ENCODE data around the gene PCSK1.

PCSK1 gene

DNA sequence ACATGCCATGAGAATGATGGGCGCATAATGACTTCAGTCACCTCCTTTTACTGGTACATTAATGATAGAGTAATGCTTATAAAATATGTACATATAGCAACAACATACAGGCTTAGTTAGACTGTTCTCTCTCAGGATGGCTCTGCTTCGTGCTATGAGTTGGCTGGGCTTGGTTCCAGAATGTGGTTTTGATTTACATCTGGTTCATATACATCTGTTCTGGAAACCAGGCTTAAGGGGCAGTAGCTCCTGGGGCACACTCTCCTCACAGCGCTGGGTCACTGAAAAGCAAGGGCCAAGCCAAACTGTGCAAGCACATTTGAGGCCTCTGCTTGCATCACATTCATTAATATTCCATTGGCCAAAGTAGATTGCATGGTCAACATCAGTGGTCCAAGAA, 44.9 kb downstream of the PCSK1 start:
- DNase-seq (ENCODE audit: low read depth) = peak; percentile 20
- TF ChIP-seq, protein P1, sequence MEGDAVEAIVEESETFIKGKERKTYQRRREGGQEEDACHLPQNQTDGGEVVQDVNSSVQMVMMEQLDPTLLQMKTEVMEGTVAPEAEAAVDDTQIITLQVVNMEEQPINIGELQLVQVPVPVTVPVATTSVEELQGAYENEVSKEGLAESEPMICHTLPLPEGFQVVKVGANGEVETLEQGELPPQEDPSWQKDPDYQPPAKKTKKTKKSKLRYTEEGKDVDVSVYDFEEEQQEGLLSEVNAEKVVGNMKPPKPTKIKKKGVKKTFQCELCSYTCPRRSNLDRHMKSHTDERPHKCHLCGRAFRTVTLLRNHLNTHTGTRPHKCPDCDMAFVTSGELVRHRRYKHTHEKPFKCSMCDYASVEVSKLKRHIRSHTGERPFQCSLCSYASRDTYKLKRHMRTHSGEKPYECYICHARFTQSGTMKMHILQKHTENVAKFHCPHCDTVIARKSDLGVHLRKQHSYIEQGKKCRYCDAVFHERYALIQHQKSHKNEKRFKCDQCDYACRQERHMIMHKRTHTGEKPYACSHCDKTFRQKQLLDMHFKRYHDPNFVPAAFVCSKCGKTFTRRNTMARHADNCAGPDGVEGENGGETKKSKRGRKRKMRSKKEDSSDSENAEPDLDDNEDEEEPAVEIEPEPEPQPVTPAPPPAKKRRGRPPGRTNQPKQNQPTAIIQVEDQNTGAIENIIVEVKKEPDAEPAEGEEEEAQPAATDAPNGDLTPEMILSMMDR (IDR thresholded peaks at IDR 0.05; ENCODE audit: low read length, missing control alignments) = no peak
- no peak overlapping the region for H3K4me3 ChIP-seq (replicated peaks; ENCODE audit: low read depth, low read length)

DNA sequence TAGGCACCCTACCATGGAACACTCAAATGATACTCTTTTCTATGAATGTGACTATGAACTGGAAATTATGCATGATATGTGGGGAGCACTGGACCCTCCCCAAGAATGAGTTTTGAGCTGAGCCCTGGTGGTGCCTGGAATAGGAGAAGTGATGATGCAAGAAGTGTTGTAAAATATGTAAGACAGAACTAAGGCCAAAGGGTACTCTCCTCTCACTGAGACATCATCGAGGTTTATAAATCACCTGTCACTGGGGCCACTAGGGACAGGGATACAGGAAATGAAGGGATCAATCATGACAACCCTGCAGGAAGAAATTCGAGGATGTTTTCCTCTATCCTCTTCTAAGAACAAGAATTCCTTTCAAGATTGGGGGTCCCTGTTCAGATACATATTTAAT, 45.4 kb downstream of the PCSK1 start:
- H3K4me3 ChIP-seq (replicated peaks; ENCODE audit: low read depth, low read length) = no peak overlapping the region
- no peak for DNase-seq (ENCODE audit: low read depth)
- TF ChIP-seq, protein P1 (IDR thresholded peaks at IDR 0.05; ENCODE audit: low read length, missing control alignments) = no peak

DNA sequence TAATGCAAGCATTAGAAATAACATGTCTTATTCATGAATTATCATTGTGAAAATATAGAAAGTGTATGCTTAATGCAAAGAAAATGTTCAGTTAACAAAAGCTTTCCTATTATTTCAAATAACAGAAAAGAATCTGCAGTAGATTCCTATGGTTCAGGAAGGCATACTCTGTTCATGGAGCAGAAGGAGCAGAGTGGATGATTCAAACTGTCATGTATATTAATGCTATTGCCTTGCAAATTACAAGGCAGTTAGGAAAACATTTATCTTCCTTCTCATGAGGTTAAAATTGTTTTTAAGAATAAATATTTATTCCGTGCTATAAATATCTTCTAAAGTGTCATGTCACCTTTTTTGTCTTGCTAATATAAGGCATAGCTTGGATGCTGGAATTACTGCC, 47.5 kb downstream of the PCSK1 start:
- TF ChIP-seq, protein P1 (IDR thresholded peaks at IDR 0.05; ENCODE audit: low read length, missing control alignments) = no peak
- no peak overlapping the region for H3K4me3 ChIP-seq (replicated peaks; ENCODE audit: low read depth, low read length)
- DNase-seq (ENCODE audit: low read depth) = no peak

DNA sequence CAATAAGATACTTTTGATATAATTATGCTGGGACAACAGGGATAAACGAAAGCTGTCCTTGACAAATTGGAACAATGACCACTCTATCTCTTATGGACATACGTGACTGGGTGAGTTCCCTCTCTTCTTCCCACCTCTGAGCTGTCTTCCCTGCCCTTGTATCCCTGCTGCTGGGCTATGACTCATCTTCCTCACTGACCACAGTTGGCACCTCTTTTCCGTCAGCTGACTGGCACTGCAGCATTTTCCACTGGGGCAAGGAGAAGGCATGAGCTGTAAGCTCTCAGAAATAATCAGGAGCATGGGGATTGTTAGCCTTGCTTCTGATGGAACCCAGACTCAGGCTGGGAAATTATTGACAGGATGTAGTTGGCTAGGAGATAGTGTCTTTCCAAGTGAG, 48.7 kb downstream of the PCSK1 start:
- no peak overlapping the region for H3K4me3 ChIP-seq (replicated peaks; ENCODE audit: low read depth, low read length)
- TF ChIP-seq, protein P1 (IDR thresholded peaks at IDR 0.05; ENCODE audit: low read length, missing control alignments) = no peak
- DNase-seq (ENCODE audit: low read depth) = peak; percentile 69

DNA sequence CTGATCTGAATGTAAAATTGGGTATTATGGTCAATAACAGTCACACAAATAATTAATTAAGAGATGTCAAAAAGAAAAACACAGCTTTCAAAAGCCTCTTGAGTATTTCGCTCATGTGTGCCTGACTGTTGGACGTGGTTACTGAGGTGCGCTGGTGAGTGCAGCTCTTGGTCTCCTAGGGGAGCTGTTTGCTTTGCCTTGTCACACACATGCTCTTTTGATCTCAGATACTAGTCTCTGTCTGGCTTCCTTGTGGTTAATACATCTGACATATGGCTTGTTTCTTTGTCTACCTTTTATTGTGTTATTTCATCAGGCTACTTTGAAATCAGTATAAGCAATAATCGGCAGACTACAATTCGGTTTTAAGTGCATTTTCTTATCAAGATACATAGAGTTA, 51.5 kb downstream of the PCSK1 start:
- TF ChIP-seq, protein P1 (IDR thresholded peaks at IDR 0.05; ENCODE audit: low read length, missing control alignments) = no peak
- no peak for DNase-seq (ENCODE audit: low read depth)
- H3K4me3 ChIP-seq (replicated peaks; ENCODE audit: low read depth, low read length) = no peak overlapping the region

DNA sequence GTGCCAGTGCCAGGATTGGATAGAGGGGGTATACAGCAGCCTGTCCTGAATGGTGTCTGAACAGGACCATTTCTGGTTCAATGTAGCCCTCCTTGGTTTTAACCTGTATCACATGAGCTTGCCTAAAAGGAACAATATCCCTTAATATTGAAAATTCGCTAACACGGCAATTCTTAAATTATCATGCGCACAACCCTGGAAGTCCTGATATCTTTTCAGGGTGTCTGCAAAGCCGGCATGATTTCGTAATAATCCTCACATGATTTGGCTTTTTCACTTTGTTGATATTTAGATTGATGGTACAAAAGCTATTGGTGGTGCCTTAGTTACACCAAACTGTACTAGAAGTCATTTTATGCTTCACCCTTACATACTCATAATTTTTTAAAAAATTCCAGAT, 53.2 kb downstream of the PCSK1 start:
- DNase-seq (ENCODE audit: low read depth) = no peak
- TF ChIP-seq, protein P1 (IDR thresholded peaks at IDR 0.05; ENCODE audit: low read length, missing control alignments) = no peak
- H3K4me3 ChIP-seq (replicated peaks; ENCODE audit: low read depth, low read length) = no peak overlapping the region

DNA sequence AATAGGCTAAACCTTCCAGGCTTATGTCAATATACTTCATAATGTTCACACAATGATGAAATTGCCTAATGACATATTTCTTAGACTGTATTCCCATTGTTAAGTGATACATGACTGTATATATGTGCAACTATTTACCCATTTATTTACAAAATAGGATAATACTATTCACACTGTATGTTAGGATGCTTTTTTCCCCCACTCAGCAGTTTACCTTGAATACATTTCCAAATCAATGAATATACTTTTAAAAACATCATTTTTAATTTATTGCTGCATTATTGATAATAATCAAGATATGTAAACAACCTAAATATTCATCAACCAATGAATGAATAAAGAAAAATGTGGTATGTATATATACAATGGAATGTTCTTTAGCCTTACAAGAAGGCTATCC, 55.5 kb downstream of the PCSK1 start:
- no peak overlapping the region for H3K4me3 ChIP-seq (replicated peaks; ENCODE audit: low read depth, low read length)
- TF ChIP-seq, protein P1 (IDR thresholded peaks at IDR 0.05; ENCODE audit: low read length, missing control alignments) = no peak
- no peak for DNase-seq (ENCODE audit: low read depth)

Measured in fibroblast of pulmonary artery (primary cell).